Neural cell (in vitro differentiated cells): ENCODE data around the gene DNM1L. TPM values are rescaled to one million over a fixed set of nuclear protein-coding genes. Genes with fewer than 3 reads are reported as not detected.

Source experiments
- H2AFZ ChIP-seq: fragments of 200-600, 300-800 bp; sonication (generic), shearing (Covaris generic); 2 replicates; pipeline ENCODE4 v1.6.0; 2014; ENCODE audit warnings: low read depth, mild to moderate bottlenecking, antibody characterized with exemption, low read length, moderate library complexity
- H3F3A ChIP-seq: fragments of 200-600 bp; shearing (Covaris generic); 2 replicates; pipeline ENCODE4 v1.6.1; 2016; ENCODE audit warnings: mild to moderate bottlenecking, moderate library complexity, mixed read lengths, antibody characterized with exemption, low read length; ENCODE audit not compliant: insufficient read depth, poor library complexity, severe bottlenecking
- H3K27ac ChIP-seq: fragments of 200-600, 300-800 bp; sonication (generic), shearing (Covaris generic); 2 replicates; pipeline ENCODE4 v1.5.1; 2014; ENCODE audit warnings: mild to moderate bottlenecking, low read length, moderate library complexity
- H3K27me3 ChIP-seq: fragments of 300-800, 200-600 bp; sonication (generic), shearing (Covaris generic); 2 replicates; pipeline ENCODE4 v1.6.0; 2014; ENCODE audit warnings: mild to moderate bottlenecking, low read depth, low read length, moderate library complexity; ENCODE audit not compliant: insufficient read depth
- H3K36me3 ChIP-seq: fragments of 300-800, 200-600 bp; sonication (generic), shearing (Covaris generic); 2 replicates; pipeline ENCODE4 v1.5.1; 2014; ENCODE audit warnings: mild to moderate bottlenecking, antibody characterized with exemption, low read length, moderate library complexity; ENCODE audit not compliant: insufficient read depth
- H3K4me2 ChIP-seq: fragments of 300-800, 200-600 bp; sonication (generic), shearing (Covaris generic); 2 replicates; pipeline ENCODE4 v1.6.0; 2014; ENCODE audit warnings: mild to moderate bottlenecking, low read length
- H3K4me3 ChIP-seq: fragments of 300-800, 200-600 bp; sonication (generic), shearing (Covaris generic); 2 replicates; pipeline ENCODE4 v1.5.1; 2014; ENCODE audit warnings: mild to moderate bottlenecking, low read length, moderate library complexity
- H3K79me2 ChIP-seq: fragments of 200-600 bp; shearing (Covaris generic); replicated peaks from 2 replicates; pipeline ENCODE4 v1.6.0; 2014; ENCODE audit warnings: mild to moderate bottlenecking, low read length, moderate library complexity; ENCODE audit not compliant: insufficient read depth
- H3K9ac ChIP-seq: fragments of 300-800, 200-600 bp; sonication (generic), shearing (Covaris generic); 2 replicates; pipeline ENCODE4 v1.6.1; 2016; ENCODE audit warnings: mild to moderate bottlenecking, low read length, mixed read lengths
- H3K9me2 ChIP-seq: fragments of 200-600 bp; shearing (Covaris generic); 2 replicates; pipeline ENCODE4 v1.6.1; 2016; ENCODE audit warnings: mild to moderate bottlenecking, low read length, mixed read lengths; ENCODE audit not compliant: insufficient read depth
- H3K9me3 ChIP-seq: fragments of 200-600, 300-800 bp; sonication (generic), shearing (Covaris generic); 2 replicates; pipeline ENCODE4 v1.6.1; 2016; ENCODE audit warnings: mild to moderate bottlenecking, mixed run types, low read length, moderate library complexity, mixed read lengths
- H4K20me1 ChIP-seq: fragments of 200-600 bp; shearing (Covaris generic); 2 replicates; pipeline ENCODE4 v1.6.1; 2016; ENCODE audit warnings: mild to moderate bottlenecking, mixed run types; ENCODE audit not compliant: insufficient read depth
- CTCF ChIP-seq: fragments of 450-650 bp; IDR thresholded peaks from 2 replicates; pipeline ENCODE4 v1.5.1; 2014; ENCODE audit warnings: antibody characterized with exemption, mild to moderate bottlenecking, moderate library complexity; ENCODE audit not compliant: poor library complexity, severe bottlenecking
- EP300 ChIP-seq: fragments of 450-650 bp; conservative IDR thresholded peaks from 2 replicates; pipeline ENCODE4 v1.6.1; 2014; ENCODE audit warnings: antibody characterized with exemption, mild to moderate bottlenecking, moderate library complexity; ENCODE audit not compliant: poor library complexity, severe bottlenecking
- EZH2 ChIP-seq: fragments of 200-600, 300-800 bp; shearing (Covaris generic), sonication (generic); IDR thresholded peaks from 2 replicates; pipeline ENCODE4 v1.6.1; 2014; ENCODE audit warnings: antibody characterized with exemption, low read length, borderline replicate concordance, mild to moderate bottlenecking; ENCODE audit not compliant: insufficient read depth, poor library complexity, severe bottlenecking
- MXI1 ChIP-seq: fragments of 450-650 bp; conservative IDR thresholded peaks from 2 replicates; pipeline ENCODE4 v1.6.1; 2014; ENCODE audit warnings: antibody characterized with exemption, mild to moderate bottlenecking; ENCODE audit not compliant: poor library complexity, severe bottlenecking
- POLR2AphosphoS5 ChIP-seq: IDR thresholded peaks from 2 replicates; pipeline ENCODE4 v1.6.1; 2012
- RAD21 ChIP-seq: fragments of 450-650 bp; conservative IDR thresholded peaks from 2 replicates; pipeline ENCODE4 v1.6.1; 2014; ENCODE audit warnings: antibody characterized with exemption, mild to moderate bottlenecking, moderate library complexity
- REST ChIP-seq: IDR thresholded peaks from 2 replicates; pipeline ENCODE4 v1.6.1; 2012; ENCODE audit warnings: borderline replicate concordance
- SMC3 ChIP-seq: fragments of 450-650 bp; conservative IDR thresholded peaks from 2 replicates; pipeline ENCODE4 v1.6.1; 2014; ENCODE audit warnings: antibody characterized with exemption, mild to moderate bottlenecking, moderate library complexity; ENCODE audit not compliant: poor library complexity
- TAF1 ChIP-seq: IDR thresholded peaks from 2 replicates; pipeline ENCODE4 v1.6.1; 2012; ENCODE audit warnings: low read depth
- polyA plus RNA-seq: library from polyadenylated mRNA; depleted of rRNA; stranded (reverse); fragments of >200 nt; gene quantifications from 2 replicates; pipeline ENCODE4 v1.2.3, GENCODE V29; 2014

The DNM1L gene
- polyA plus RNA-seq, 1 donor from 2014 or later = 182 TPM

GRCh38 chr12:32669584-32669983, 9.5 kb upstream of the DNM1L start:
- no peak overlapping the region for H3K27ac ChIP-seq
- no peak overlapping the region for H3K4me2 ChIP-seq
- no peak overlapping the region for H3K9ac ChIP-seq
- H2AFZ ChIP-seq = no peak overlapping the region
- H3K27me3 ChIP-seq = no peaks in the 10 kb centered on the region
- no peaks in the 10 kb centered on the region for H3K79me2 ChIP-seq
- no peaks in the 10 kb centered on the region for H3K36me3 ChIP-seq
- no peaks in the 10 kb centered on the region for H3K9me2 ChIP-seq
- no peaks in the 10 kb centered on the region for H4K20me1 ChIP-seq
- H3K9me3 ChIP-seq = no peaks in the 10 kb centered on the region
- no peak for TF ChIP-seq TAF1
- no peak for TF ChIP-seq REST
- no peak for TF ChIP-seq EP300
- no peak for TF ChIP-seq MXI1
- no peak for TF ChIP-seq POLR2AphosphoS5
- TF ChIP-seq SMC3 = no peak
- TF ChIP-seq EZH2 = no peak
- TF ChIP-seq RAD21 = no peak
- TF ChIP-seq CTCF = no peak
- no peak overlapping the region for H3K4me3 ChIP-seq
- no peaks in the 10 kb centered on the region for H3F3A ChIP-seq

GRCh38 chr12:32671930-32672780, 6.9 kb upstream of the DNM1L start:
- Histone ChIP-seq H3K27ac (no peak overlapping the region), H3K4me3 (no peak overlapping the region), H3K36me3 (no peaks in the 10 kb centered on the region), H3K27me3 (no peaks in the 10 kb centered on the region), H4K20me1 (no peaks in the 10 kb centered on the region), H3K4me2 (no peak overlapping the region), H3K79me2 (no peaks in the 10 kb centered on the region), H3F3A (no peaks in the 10 kb centered on the region), H3K9ac (no peak overlapping the region), H3K9me2 (no peaks in the 10 kb centered on the region), H3K9me3 (no peaks in the 10 kb centered on the region), H2AFZ (no peak overlapping the region)
- peak; percentile 69 for TF ChIP-seq SMC3
- peak; percentile 64 for TF ChIP-seq RAD21
- no peak for TF ChIP-seq REST
- peak; percentile 61 for TF ChIP-seq CTCF
